ENCODE data around the gene PRG2.

PRG2 gene

DNA sequence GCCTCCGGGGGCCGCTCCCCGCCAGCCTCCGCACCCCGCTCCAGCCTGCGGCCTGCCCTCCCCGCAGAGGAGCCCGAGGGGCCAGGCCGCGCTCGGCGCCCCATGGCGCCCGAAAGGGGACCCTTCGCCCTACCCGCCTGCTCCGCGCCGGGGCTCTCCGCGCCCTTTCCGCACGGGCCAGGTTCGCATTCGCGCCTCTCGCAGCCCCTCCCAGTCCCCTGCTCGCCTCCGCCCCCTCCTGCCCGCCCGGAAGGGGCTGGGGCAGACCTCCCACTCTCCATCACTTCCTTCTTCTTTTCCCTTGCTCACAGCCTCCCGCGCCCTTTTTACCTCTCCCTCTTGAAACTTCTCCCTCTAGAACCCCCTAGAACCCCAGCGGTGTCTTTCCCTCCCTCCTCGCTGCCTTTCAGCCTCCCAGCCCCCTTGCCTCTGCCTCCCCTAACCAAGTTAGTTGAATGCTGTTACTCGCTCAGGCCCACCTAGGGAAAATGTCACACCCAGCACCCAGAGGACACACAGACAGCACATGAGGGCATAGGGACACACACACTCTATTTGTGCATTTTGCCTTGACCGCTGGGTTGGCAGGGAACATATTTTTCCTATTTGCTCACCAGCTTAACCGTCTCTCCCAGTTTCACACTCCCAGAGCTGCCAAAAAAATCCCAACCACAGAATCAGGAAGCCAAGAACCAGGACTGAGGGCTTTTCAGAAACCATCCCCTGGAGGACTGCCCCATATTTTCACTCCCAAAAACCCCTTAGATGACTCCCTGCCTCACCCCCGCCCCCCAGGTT is 36.7 kb upstream of the PRG2 start, which contains the start of gene SLC43A3:
Gene SLC43A3, minus strand, starts transcription at position 193 of the 798 bp plus-strand sequence. CDS start 949 bp downstream, outside the sequence.
- H2BK5ac ChIP-seq (ENCODE audit: low read length) = no peak within 1 kb of the TSS
- H3K27me3 ChIP-seq (ENCODE audit: insufficient read depth, low read length, poor library complexity) = no peaks in the 10 kb centered on the region
- no peaks in the 10 kb centered on the region for H3K79me1 ChIP-seq (ENCODE audit: low read length)
- H3K4me2 ChIP-seq (ENCODE audit: low read length) = peak within 1 kb of the TSS; percentile 78
- H4K5ac ChIP-seq (ENCODE audit: low read length) = peak within 1 kb of the TSS; percentile 84
- H2BK15ac ChIP-seq (replicated peaks; ENCODE audit: low read depth) = peak within 1 kb of the TSS; percentile 48
- H4K8ac ChIP-seq (ENCODE audit: low read depth, low read length) = peak within 1 kb of the TSS; percentile 93
- peaks cover 9% of the 10 kb centered on the region for H3K4me1 ChIP-seq (ENCODE audit: control insufficient read depth, low read depth, low read length)
- peak within 1 kb of the TSS; percentile 24 for H2BK120ac ChIP-seq (ENCODE audit: low read depth, low read length)
- H3K79me2 ChIP-seq (ENCODE audit: control insufficient read depth, insufficient read depth, low read length) = no peaks in the 10 kb centered on the region
- peak; percentile 71 for DNase-seq
- no peak within 1 kb of the TSS for H3K27ac ChIP-seq (ENCODE audit: low read depth, low read length)
- H3K36me3 ChIP-seq (ENCODE audit: control insufficient read depth, insufficient read depth, low read length) = peaks cover 2% of the 10 kb centered on the region
- peak within 1 kb of the TSS; percentile 96 for H3K18ac ChIP-seq (ENCODE audit: low read length)
- WGBS (ENCODE audit: extremely low coverage, insufficient coverage, low lambda C conversion rate) = no CpG with 5 or more reads among the region's 39 CpGs
- H3K23ac ChIP-seq (ENCODE audit: low read length) = no peak within 1 kb of the TSS
- peak within 1 kb of the TSS; percentile 73 for H3K4ac ChIP-seq (ENCODE audit: low read depth, low read length)
- H3K56ac ChIP-seq (ENCODE audit: low read length) = peak within 1 kb of the TSS; percentile 88
- H3K4me3 ChIP-seq (ENCODE audit: low read length) = peak within 1 kb of the TSS; percentile 43
- peak within 1 kb of the TSS; percentile 72 for H2AK5ac ChIP-seq (ENCODE audit: low read length)
- H3K9ac ChIP-seq (ENCODE audit: low read length) = peak within 1 kb of the TSS; percentile 72

DNA sequence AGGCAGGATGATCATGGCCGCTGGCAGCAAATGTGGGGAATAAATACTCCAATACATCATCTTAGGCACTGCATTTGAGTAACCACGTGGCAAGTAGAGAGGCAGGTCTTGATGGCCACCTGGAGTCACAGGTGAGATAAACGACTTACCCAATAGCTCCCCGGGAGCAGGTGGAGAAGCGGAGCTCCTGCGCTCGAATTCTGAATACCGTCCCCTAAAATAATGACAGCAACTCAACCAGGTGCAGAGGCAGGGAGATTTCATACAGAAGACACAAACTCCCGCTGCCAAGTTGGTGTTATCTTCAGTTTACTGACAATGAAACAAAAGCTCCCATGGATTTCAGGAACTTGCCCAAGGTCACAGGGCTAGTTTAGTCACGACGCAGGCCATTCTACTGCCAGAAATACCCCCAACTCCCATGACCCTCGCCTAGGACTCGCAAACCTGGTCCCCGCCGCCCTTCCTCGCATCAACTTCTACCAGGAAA is 36.0 kb upstream of the PRG2 start:
- WGBS (ENCODE audit: extremely low coverage, insufficient coverage, low lambda C conversion rate) = no CpG with 5 or more reads among the region's 16 CpGs
- Histone ChIP-seq H4K8ac (ENCODE audit: low read depth, low read length) (peak overlapping the region; percentile 93), H2BK5ac (ENCODE audit: low read length) (no peak overlapping the region), H3K23ac (ENCODE audit: low read length) (no peak overlapping the region), H3K36me3 (ENCODE audit: control insufficient read depth, insufficient read depth, low read length) (peaks cover 2% of the 10 kb centered on the region), H3K4me1 (ENCODE audit: control insufficient read depth, low read depth, low read length) (peaks cover 9% of the 10 kb centered on the region), H4K5ac (ENCODE audit: low read length) (no peak overlapping the region), H3K4ac (ENCODE audit: low read depth, low read length) (peak overlapping the region; percentile 73), H3K27me3 (ENCODE audit: insufficient read depth, low read length, poor library complexity) (no peaks in the 10 kb centered on the region), H2BK15ac (replicated peaks; ENCODE audit: low read depth) (peak overlapping the region; percentile 48), H3K56ac (ENCODE audit: low read length) (peak overlapping the region; percentile 80), H3K18ac (ENCODE audit: low read length) (peak overlapping the region; percentile 96), H2BK120ac (ENCODE audit: low read depth, low read length) (peak overlapping the region; percentile 24), H3K79me1 (ENCODE audit: low read length) (no peaks in the 10 kb centered on the region), H2AK5ac (ENCODE audit: low read length) (no peak overlapping the region), H3K27ac (ENCODE audit: low read depth, low read length) (no peak overlapping the region), H3K4me3 (ENCODE audit: low read length) (peak overlapping the region; percentile 43), H3K79me2 (ENCODE audit: control insufficient read depth, insufficient read depth, low read length) (no peaks in the 10 kb centered on the region), H3K4me2 (ENCODE audit: low read length) (peak overlapping the region; percentile 78), H3K9ac (ENCODE audit: low read length) (peak overlapping the region; percentile 72)
- DNase-seq = peak; percentile 47

GRCh38 chr11:57425565-57426438 is 35.4 kb upstream of the PRG2 start:
- Histone ChIP-seq H3K36me3 (ENCODE audit: control insufficient read depth, insufficient read depth, low read length) (peaks cover 2% of the 10 kb centered on the region), H2AK5ac (ENCODE audit: low read length) (no peak overlapping the region), H3K4me1 (ENCODE audit: control insufficient read depth, low read depth, low read length) (peaks cover 9% of the 10 kb centered on the region), H2BK5ac (ENCODE audit: low read length) (no peak overlapping the region), H3K56ac (ENCODE audit: low read length) (peak overlapping the region; percentile 58), H3K9ac (ENCODE audit: low read length) (no peak overlapping the region), H3K79me2 (ENCODE audit: control insufficient read depth, insufficient read depth, low read length) (no peaks in the 10 kb centered on the region), H4K8ac (ENCODE audit: low read depth, low read length) (no peak overlapping the region), H2BK15ac (replicated peaks; ENCODE audit: low read depth) (no peak overlapping the region), H4K5ac (ENCODE audit: low read length) (no peak overlapping the region), H3K27ac (ENCODE audit: low read depth, low read length) (no peak overlapping the region), H3K27me3 (ENCODE audit: insufficient read depth, low read length, poor library complexity) (no peaks in the 10 kb centered on the region), H3K4me2 (ENCODE audit: low read length) (no peak overlapping the region), H3K79me1 (ENCODE audit: low read length) (no peaks in the 10 kb centered on the region), H3K4ac (ENCODE audit: low read depth, low read length) (no peak overlapping the region), H3K4me3 (ENCODE audit: low read length) (no peak overlapping the region), H3K18ac (ENCODE audit: low read length) (no peak overlapping the region), H3K23ac (ENCODE audit: low read length) (no peak overlapping the region), H2BK120ac (ENCODE audit: low read depth, low read length) (no peak overlapping the region)
- WGBS (ENCODE audit: extremely low coverage, insufficient coverage, low lambda C conversion rate) = no CpG with 5 or more reads among the region's 15 CpGs
- DNase-seq = no peak

DNA sequence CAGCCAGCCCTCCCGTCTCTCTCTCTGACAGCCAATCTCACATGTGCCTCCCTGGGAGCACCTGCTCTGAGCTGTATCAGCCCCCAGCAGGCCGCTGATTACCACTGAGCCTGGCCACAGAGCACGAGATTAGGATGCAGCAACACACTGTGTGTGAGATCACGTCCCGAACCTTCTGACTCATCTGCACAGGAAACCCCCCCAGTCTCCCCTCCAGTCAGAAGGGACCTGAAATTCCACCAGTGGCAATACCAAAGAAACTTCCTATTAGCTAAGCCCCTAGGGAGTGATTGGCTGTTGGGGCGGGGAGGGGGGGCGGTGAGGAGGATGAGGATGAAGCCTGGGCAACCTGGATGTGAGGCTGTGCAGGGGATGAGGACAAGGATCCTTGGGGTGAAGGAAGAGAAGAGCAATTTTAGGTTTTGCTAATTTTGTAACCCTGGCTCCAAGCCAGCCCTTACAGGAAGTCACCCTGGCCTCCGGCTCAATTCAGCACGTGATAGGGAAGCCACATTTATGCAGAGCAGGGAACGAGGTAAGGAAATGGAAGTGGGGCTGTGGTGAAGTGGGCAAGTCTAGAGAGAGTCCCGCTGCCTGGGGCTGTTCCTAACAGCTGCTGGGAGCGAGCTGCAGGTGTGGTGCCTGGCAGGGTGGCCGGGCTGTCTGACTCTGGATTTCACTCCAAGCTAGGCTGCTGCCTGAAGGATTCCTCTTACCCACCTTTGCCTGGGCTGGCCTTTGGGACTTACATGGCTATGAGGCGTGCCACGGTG is 34.5 kb upstream of the PRG2 start:
- Histone ChIP-seq H2BK120ac (ENCODE audit: low read depth, low read length) (no peak overlapping the region), H2BK15ac (replicated peaks; ENCODE audit: low read depth) (no peak overlapping the region), H3K23ac (ENCODE audit: low read length) (no peak overlapping the region), H3K56ac (ENCODE audit: low read length) (peak overlapping the region; percentile 58), H3K4me2 (ENCODE audit: low read length) (no peak overlapping the region), H3K4me3 (ENCODE audit: low read length) (no peak overlapping the region), H3K79me1 (ENCODE audit: low read length) (no peaks in the 10 kb centered on the region), H3K9ac (ENCODE audit: low read length) (peak overlapping the region; percentile 5), H2AK5ac (ENCODE audit: low read length) (no peak overlapping the region), H3K4me1 (ENCODE audit: control insufficient read depth, low read depth, low read length) (peaks cover 9% of the 10 kb centered on the region), H4K5ac (ENCODE audit: low read length) (no peak overlapping the region), H3K36me3 (ENCODE audit: control insufficient read depth, insufficient read depth, low read length) (peaks cover 4% of the 10 kb centered on the region), H4K8ac (ENCODE audit: low read depth, low read length) (no peak overlapping the region), H3K79me2 (ENCODE audit: control insufficient read depth, insufficient read depth, low read length) (no peaks in the 10 kb centered on the region), H3K4ac (ENCODE audit: low read depth, low read length) (no peak overlapping the region), H3K18ac (ENCODE audit: low read length) (no peak overlapping the region), H2BK5ac (ENCODE audit: low read length) (no peak overlapping the region), H3K27ac (ENCODE audit: low read depth, low read length) (no peak overlapping the region), H3K27me3 (ENCODE audit: insufficient read depth, low read length, poor library complexity) (no peaks in the 10 kb centered on the region)
- DNase-seq = peak; percentile 87
- WGBS (ENCODE audit: extremely low coverage, insufficient coverage, low lambda C conversion rate) = no CpG with 5 or more reads among the region's 15 CpGs

DNA sequence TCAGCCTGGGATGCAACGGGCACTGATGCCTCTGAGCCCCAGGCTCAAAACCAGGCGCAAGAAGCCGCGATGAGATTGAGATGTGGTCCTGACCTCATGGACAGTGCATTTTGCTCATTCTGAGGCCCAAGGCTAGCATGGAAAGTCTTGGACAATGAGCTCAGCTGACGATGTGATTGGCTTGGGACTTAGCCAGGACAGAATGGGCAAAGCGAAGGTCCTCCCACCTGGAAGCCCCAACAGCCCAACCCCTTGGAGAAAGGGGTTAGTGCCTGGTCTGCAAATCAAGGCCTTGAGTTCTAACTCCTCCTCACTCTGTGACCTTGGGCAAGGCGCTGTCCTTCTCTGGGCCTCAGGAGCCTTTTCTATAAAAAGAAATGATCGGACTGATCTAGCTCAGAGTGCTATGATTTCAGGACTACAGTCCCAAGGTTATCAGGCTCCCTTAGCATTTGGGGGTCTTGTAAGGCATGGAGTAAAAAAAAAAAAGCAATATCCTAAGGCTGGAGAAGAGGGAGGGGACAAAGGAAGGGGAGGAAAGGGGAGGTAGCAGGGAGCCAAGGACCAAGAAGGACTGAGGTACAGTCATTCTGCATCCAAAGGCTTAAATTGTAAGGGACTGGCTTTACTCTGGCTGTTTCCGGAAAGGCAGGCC is 33.8 kb upstream of the PRG2 start:
- no peaks in the 10 kb centered on the region for H3K79me2 ChIP-seq (ENCODE audit: control insufficient read depth, insufficient read depth, low read length)
- H2BK15ac ChIP-seq (replicated peaks; ENCODE audit: low read depth) = no peak overlapping the region
- H3K4me3 ChIP-seq (ENCODE audit: low read length) = no peak overlapping the region
- H3K36me3 ChIP-seq (ENCODE audit: control insufficient read depth, insufficient read depth, low read length) = peaks cover 4% of the 10 kb centered on the region
- no peaks in the 10 kb centered on the region for H3K27me3 ChIP-seq (ENCODE audit: insufficient read depth, low read length, poor library complexity)
- H3K4me1 ChIP-seq (ENCODE audit: control insufficient read depth, low read depth, low read length) = peaks cover 9% of the 10 kb centered on the region
- no peak overlapping the region for H4K5ac ChIP-seq (ENCODE audit: low read length)
- H3K27ac ChIP-seq (ENCODE audit: low read depth, low read length) = no peak overlapping the region
- no peak overlapping the region for H3K9ac ChIP-seq (ENCODE audit: low read length)
- H3K23ac ChIP-seq (ENCODE audit: low read length) = no peak overlapping the region
- H3K4ac ChIP-seq (ENCODE audit: low read depth, low read length) = no peak overlapping the region
- DNase-seq = no peak
- no peak overlapping the region for H3K4me2 ChIP-seq (ENCODE audit: low read length)
- no peak overlapping the region for H2BK5ac ChIP-seq (ENCODE audit: low read length)
- no CpG with 5 or more reads among the region's 9 CpGs for WGBS (ENCODE audit: extremely low coverage, insufficient coverage, low lambda C conversion rate)
- H4K8ac ChIP-seq (ENCODE audit: low read depth, low read length) = no peak overlapping the region
- H3K79me1 ChIP-seq (ENCODE audit: low read length) = no peaks in the 10 kb centered on the region
- H2BK120ac ChIP-seq (ENCODE audit: low read depth, low read length) = no peak overlapping the region
- peak overlapping the region; percentile 30 for H3K56ac ChIP-seq (ENCODE audit: low read length)
- no peak overlapping the region for H3K18ac ChIP-seq (ENCODE audit: low read length)
- no peak overlapping the region for H2AK5ac ChIP-seq (ENCODE audit: low read length)
